OCI-LY1 (cell line): Measurements from ENCODE around the gene TSHR.

Experiments
- H2AFZ ChIP-seq: fragments of 200-600 bp; sonication (generic), shearing (Covaris generic); 2 replicates; pipeline ENCODE4 v1.6.0; 2014; ENCODE audit warnings: antibody characterized with exemption, mild to moderate bottlenecking, low read length
- H3F3A ChIP-seq: fragments of 200-600 bp; sonication (generic), shearing (Covaris generic); 2 replicates; pipeline ENCODE4 v1.6.0; 2014; ENCODE audit warnings: mild to moderate bottlenecking, antibody characterized with exemption, low read length, moderate library complexity; ENCODE audit not compliant: insufficient read depth
- H3K27ac ChIP-seq: fragments of 200-600 bp; sonication (generic); 2 replicates; pipeline ENCODE4 v1.5.1; 2014; ENCODE audit warnings: low read length, mixed run types, mild to moderate bottlenecking, low read depth; ENCODE audit not compliant: poor library complexity, severe bottlenecking
- H3K27me3 ChIP-seq: fragments of 200-600 bp; sonication (generic); 2 replicates; pipeline ENCODE4 v1.6.0; 2014; ENCODE audit warnings: antibody characterized with exemption, mild to moderate bottlenecking, low read length, moderate library complexity; ENCODE audit not compliant: insufficient read depth
- H3K36me3 ChIP-seq: fragments of 200-600 bp; sonication (generic); 2 replicates; pipeline ENCODE4 v1.6.1; 2014; ENCODE audit warnings: mild to moderate bottlenecking, antibody characterized with exemption, low read length, moderate library complexity, mixed read lengths; ENCODE audit not compliant: insufficient read depth
- H3K4me1 ChIP-seq: fragments of 200-600 bp; sonication (generic); 2 replicates; pipeline ENCODE4 v1.5.1; 2014; ENCODE audit warnings: mild to moderate bottlenecking, low read length, moderate library complexity; ENCODE audit not compliant: insufficient read depth, severe bottlenecking
- H3K4me2 ChIP-seq: fragments of 200-600 bp; sonication (generic), shearing (Covaris generic); 2 replicates; pipeline ENCODE4 v1.6.1; 2014; ENCODE audit warnings: low read length
- H3K4me3 ChIP-seq: fragments of 200-600 bp; sonication (generic); 2 replicates; pipeline ENCODE4 v1.5.1; 2014; ENCODE audit warnings: low read length, low read depth, mild to moderate bottlenecking, mixed read lengths; ENCODE audit not compliant: poor library complexity, severe bottlenecking
- H3K79me2 ChIP-seq: fragments of 200-600 bp; shearing (Covaris generic); 2 replicates; pipeline ENCODE4 v1.6.1; 2016; ENCODE audit warnings: mixed run types, low read length, mixed read lengths; ENCODE audit not compliant: insufficient read depth
- H3K9ac ChIP-seq: fragments of 200-600 bp; sonication (generic), shearing (Covaris generic); 2 replicates; pipeline ENCODE4 v1.6.1; 2014; ENCODE audit warnings: mild to moderate bottlenecking, low read length, mixed read lengths
- H3K9me2 ChIP-seq: fragments of 200-600 bp; sonication (generic), shearing (Covaris generic); 2 replicates; pipeline ENCODE4 v1.6.1; 2014; ENCODE audit warnings: low read depth, mild to moderate bottlenecking, low read length, mixed read lengths
- H3K9me3 ChIP-seq: fragments of 200-600 bp; shearing (Covaris generic); 2 replicates; pipeline ENCODE4 v1.6.1; 2014; ENCODE audit warnings: low read length, mixed read lengths
- H4K20me1 ChIP-seq: fragments of 200-600 bp; sonication (generic), shearing (Covaris generic); 2 replicates; pipeline ENCODE4 v1.6.0; 2016; ENCODE audit warnings: mild to moderate bottlenecking, low read length; ENCODE audit not compliant: insufficient read depth
- CTCF ChIP-seq: fragments of 200-600 bp; sonication (generic), shearing (Covaris generic); IDR thresholded peaks from 2 replicates; pipeline ENCODE4 v1.5.1; 2017; ENCODE audit warnings: mild to moderate bottlenecking, antibody characterized with exemption, low read length, moderate library complexity, mixed read lengths
- EZH2 ChIP-seq: fragments of 200-600 bp; sonication (generic), shearing (Covaris generic); IDR thresholded peaks from 2 replicates; pipeline ENCODE4 v1.8.0; 2017; ENCODE audit warnings: borderline replicate concordance, mixed run types, mild to moderate bottlenecking, antibody characterized with exemption, low read length, moderate library complexity, mixed read lengths

Gene TSHR

GRCh38 chr14:80930836-80931389 is 24.5 kb upstream of the TSHR start:
- peak overlapping the region; percentile 44 for H3K4me3 ChIP-seq
- no peak for TF ChIP-seq EZH2
- TF ChIP-seq CTCF: no peak
- H3K4me2 ChIP-seq: peak overlapping the region; percentile 76
- H2AFZ ChIP-seq: no peak overlapping the region
- H3K27me3 ChIP-seq: no peaks in the 10 kb centered on the region
- no peaks in the 10 kb centered on the region for H3K9me2 ChIP-seq
- H3F3A ChIP-seq: peaks cover 4% of the 10 kb centered on the region
- peak overlapping the region; percentile 98 for H3K27ac ChIP-seq
- H3K9ac ChIP-seq: peak overlapping the region; percentile 46
- no peaks in the 10 kb centered on the region for H4K20me1 ChIP-seq
- H3K4me1 ChIP-seq: peaks cover 72% of the 10 kb centered on the region
- H3K79me2 ChIP-seq: peaks cover 36% of the 10 kb centered on the region
- H3K9me3 ChIP-seq: 0 out of 2 replicates have a peak, but pooled peaks cover under 1% of the 10 kb centered on the region
- peaks cover 39% of the 10 kb centered on the region for H3K36me3 ChIP-seq

GRCh38 chr14:80933282-80933681 is 22.1 kb upstream of the TSHR start:
- no peak overlapping the region for H3K4me3 ChIP-seq
- peaks cover 67% of the 10 kb centered on the region for H3K4me1 ChIP-seq
- H3K9me3 ChIP-seq: no peaks in the 10 kb centered on the region
- H4K20me1 ChIP-seq: no peaks in the 10 kb centered on the region
- no peaks in the 10 kb centered on the region for H3K27me3 ChIP-seq
- peak overlapping the region; percentile 41; the same call in 1 of the 2 replicates for H3K4me2 ChIP-seq
- no peaks in the 10 kb centered on the region for H3K9me2 ChIP-seq
- H3K9ac ChIP-seq: no peak overlapping the region
- H3K36me3 ChIP-seq: peaks cover 26% of the 10 kb centered on the region
- TF ChIP-seq CTCF: no peak
- TF ChIP-seq EZH2: no peak
- peaks cover 4% of the 10 kb centered on the region for H3F3A ChIP-seq
- H3K27ac ChIP-seq: peak overlapping the region; percentile 98
- no peak overlapping the region for H2AFZ ChIP-seq
- peaks cover 34% of the 10 kb centered on the region for H3K79me2 ChIP-seq

GRCh38 chr14:80933686-80934085 is 21.7 kb upstream of the TSHR start:
- peaks cover 30% of the 10 kb centered on the region for H3K79me2 ChIP-seq
- no peaks in the 10 kb centered on the region for H4K20me1 ChIP-seq
- H3K4me1 ChIP-seq: peaks cover 68% of the 10 kb centered on the region
- peak overlapping the region; percentile 5 for H3K4me3 ChIP-seq
- H3K27me3 ChIP-seq: no peaks in the 10 kb centered on the region
- TF ChIP-seq CTCF (no peak), EZH2 (no peak)
- H2AFZ ChIP-seq: no peak overlapping the region
- peak overlapping the region; percentile 41; the same call in 1 of the 2 replicates for H3K4me2 ChIP-seq
- H3K27ac ChIP-seq: peak overlapping the region; percentile 98
- H3K9me2 ChIP-seq: no peaks in the 10 kb centered on the region
- no peak overlapping the region; the same call in 1 of the 2 replicates for H3K9ac ChIP-seq
- H3K9me3 ChIP-seq: no peaks in the 10 kb centered on the region
- H3K36me3 ChIP-seq: peaks cover 22% of the 10 kb centered on the region
- peaks cover 4% of the 10 kb centered on the region for H3F3A ChIP-seq
